Neutrophil (primary cell): Measurements from ENCODE around the gene TRPV3.

Source experiments
- H3K27ac ChIP-seq: fragments of 200-600 bp; sonication (generic); 2 replicates; pipeline ENCODE4 v1.5.1; 2016; ENCODE audit warnings: mild to moderate bottlenecking, moderate library complexity
- H3K27me3 ChIP-seq: fragments of 200-600 bp; sonication (generic); 2 replicates; pipeline ENCODE4 v1.6.0; 2016; ENCODE audit warnings: mild to moderate bottlenecking
- H3K36me3 ChIP-seq: fragments of 200-600 bp; sonication (generic); 2 replicates; pipeline ENCODE4 v1.5.1; 2017
- H3K4me1 ChIP-seq, 2 experiments: fragments of 200-600 bp in 1 of 2; sonication (generic) in 1 of 2; 1 replicate in 1 of 2; 2 replicates in 1 of 2; pipeline versions ENCODE4 v1.5.1 to v1.6.1; 2013 to 2016; ENCODE audit warnings: low read depth in 1 of 2, low read length in 1 of 2, mild to moderate bottlenecking in 1 of 2, moderate library complexity in 1 of 2; ENCODE audit not compliant: control insufficient read depth in 1 of 2, insufficient read depth in 1 of 2
- H3K4me3 ChIP-seq, 2 experiments: fragments of 200-600 bp in 1 of 2; sonication (generic) in 1 of 2; 1 replicate in 1 of 2; 2 replicates in 1 of 2; pipeline ENCODE4 v1.5.1; 2013 to 2016; ENCODE audit warnings: low read depth in 1 of 2, low read length in 1 of 2, mild to moderate bottlenecking in 1 of 2, moderate library complexity in 1 of 2
- H3K9me3 ChIP-seq: fragments of 200-600 bp; sonication (generic); 2 replicates; pipeline ENCODE4 v1.5.1; 2016
- TF ChIP-seq, protein P1 (sequence below): fragments of 200-600 bp; sonication (generic); IDR thresholded peaks from 2 replicates; pipeline ENCODE4 v1.5.1; 2016; ENCODE audit warnings: antibody characterized with exemption

The TRPV3 gene

DNA sequence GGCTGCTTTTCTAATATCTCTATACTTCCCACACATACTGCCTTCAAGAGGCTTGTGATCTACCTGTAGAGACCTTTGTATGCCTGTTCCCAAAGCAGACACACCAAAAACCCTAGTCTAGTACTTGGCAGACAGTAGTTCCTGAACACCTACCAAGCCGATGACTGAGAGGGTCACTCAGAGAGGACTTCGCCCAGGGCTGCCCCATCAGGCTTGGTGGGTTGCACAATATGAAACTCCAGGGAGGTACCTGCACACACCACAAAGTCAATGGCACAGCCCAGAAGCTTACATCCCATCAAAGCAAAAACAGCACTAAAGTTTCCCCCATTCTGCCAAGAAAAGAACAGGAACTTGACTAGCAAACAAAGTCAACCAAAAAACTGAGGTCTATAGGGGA is 51.6 kb downstream of the TRPV3 start:
- no peaks in the 10 kb centered on the region for H3K9me3 ChIP-seq
- no peak overlapping the region for H3K4me3 ChIP-seq
- H3K36me3 ChIP-seq, result no peaks in the 10 kb centered on the region
- TF ChIP-seq, protein P1, sequence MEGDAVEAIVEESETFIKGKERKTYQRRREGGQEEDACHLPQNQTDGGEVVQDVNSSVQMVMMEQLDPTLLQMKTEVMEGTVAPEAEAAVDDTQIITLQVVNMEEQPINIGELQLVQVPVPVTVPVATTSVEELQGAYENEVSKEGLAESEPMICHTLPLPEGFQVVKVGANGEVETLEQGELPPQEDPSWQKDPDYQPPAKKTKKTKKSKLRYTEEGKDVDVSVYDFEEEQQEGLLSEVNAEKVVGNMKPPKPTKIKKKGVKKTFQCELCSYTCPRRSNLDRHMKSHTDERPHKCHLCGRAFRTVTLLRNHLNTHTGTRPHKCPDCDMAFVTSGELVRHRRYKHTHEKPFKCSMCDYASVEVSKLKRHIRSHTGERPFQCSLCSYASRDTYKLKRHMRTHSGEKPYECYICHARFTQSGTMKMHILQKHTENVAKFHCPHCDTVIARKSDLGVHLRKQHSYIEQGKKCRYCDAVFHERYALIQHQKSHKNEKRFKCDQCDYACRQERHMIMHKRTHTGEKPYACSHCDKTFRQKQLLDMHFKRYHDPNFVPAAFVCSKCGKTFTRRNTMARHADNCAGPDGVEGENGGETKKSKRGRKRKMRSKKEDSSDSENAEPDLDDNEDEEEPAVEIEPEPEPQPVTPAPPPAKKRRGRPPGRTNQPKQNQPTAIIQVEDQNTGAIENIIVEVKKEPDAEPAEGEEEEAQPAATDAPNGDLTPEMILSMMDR, result no peak
- no peaks in the 10 kb centered on the region for H3K4me1 ChIP-seq
- no peaks in the 10 kb centered on the region for H3K27me3 ChIP-seq
- H3K27ac ChIP-seq, result no peak overlapping the region

DNA sequence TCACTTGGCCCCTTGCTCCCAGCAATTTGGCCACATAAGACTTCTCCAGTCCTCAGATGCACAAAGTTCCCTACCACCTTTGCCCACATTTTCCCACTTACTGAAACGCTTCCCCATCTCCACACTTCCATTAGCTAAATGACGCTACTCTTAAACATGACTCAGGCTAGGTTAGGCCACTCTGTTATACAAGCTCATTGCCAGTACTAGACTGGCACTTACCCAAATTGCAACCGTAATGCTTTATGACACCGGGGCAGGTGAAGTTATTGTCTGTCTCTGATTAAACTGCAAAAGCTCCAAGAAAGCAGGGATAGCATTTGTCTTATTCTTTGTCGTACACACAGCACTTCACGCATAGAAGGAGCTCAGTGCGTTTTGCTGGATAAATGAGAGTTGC is 52.6 kb downstream of the TRPV3 start:
- no peak overlapping the region for H3K27ac ChIP-seq
- H3K36me3 ChIP-seq, result no peaks in the 10 kb centered on the region
- H3K4me3 ChIP-seq, result no peak overlapping the region
- no peaks in the 10 kb centered on the region for H3K4me1 ChIP-seq
- TF ChIP-seq, protein P1, result no peak
- no peaks in the 10 kb centered on the region for H3K9me3 ChIP-seq
- H3K27me3 ChIP-seq, result no peaks in the 10 kb centered on the region

DNA sequence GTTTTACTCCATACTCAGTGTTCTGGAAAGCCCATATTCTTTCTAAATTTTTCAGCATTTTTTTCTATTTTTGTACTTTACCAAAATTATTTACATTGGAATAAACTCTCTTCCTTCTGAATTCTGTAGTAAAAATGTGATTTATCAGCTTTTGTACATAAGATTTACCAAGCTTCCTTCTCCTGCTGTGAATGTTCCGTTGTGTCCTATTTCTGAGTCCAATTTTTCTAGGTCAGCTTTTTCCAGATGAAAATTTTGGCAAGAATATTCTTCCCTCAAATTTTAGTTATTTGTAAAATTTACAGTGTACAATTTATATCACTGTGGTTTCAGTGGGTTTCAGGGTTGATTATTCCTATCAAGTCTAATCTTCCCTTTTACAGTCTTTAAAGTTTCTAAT is 54.3 kb downstream of the TRPV3 start:
- H3K27me3 ChIP-seq, result no peaks in the 10 kb centered on the region
- no peaks in the 10 kb centered on the region for H3K36me3 ChIP-seq
- TF ChIP-seq, protein P1, result no peak
- no peaks in the 10 kb centered on the region for H3K4me1 ChIP-seq
- no peaks in the 10 kb centered on the region for H3K9me3 ChIP-seq
- no peak overlapping the region for H3K4me3 ChIP-seq
- no peak overlapping the region for H3K27ac ChIP-seq

DNA sequence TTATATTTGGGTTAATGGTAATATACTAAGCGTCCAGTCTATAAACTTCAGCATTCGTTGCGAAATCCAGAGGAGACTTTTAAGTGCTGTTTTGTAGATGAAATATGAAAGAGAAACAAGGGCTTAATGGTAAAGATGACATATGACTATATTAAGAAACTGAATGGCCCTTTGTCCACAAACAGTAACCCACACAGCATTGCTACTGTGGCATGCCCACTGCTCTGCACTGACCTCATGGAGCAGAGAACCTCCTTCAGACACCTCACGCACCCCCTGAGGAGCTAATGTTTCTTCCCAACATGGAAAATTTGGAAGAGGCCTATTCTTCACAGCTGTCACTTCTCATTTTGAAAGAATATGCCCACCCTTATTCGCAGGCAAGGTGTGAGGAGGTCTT is 55.1 kb downstream of the TRPV3 start:
- H3K9me3 ChIP-seq, result no peaks in the 10 kb centered on the region
- H3K27me3 ChIP-seq, result no peaks in the 10 kb centered on the region
- H3K27ac ChIP-seq, result no peak overlapping the region
- H3K4me3 ChIP-seq, result no peak overlapping the region
- TF ChIP-seq, protein P1, result no peak
- H3K4me1 ChIP-seq, result no peaks in the 10 kb centered on the region
- H3K36me3 ChIP-seq, result no peaks in the 10 kb centered on the region

DNA sequence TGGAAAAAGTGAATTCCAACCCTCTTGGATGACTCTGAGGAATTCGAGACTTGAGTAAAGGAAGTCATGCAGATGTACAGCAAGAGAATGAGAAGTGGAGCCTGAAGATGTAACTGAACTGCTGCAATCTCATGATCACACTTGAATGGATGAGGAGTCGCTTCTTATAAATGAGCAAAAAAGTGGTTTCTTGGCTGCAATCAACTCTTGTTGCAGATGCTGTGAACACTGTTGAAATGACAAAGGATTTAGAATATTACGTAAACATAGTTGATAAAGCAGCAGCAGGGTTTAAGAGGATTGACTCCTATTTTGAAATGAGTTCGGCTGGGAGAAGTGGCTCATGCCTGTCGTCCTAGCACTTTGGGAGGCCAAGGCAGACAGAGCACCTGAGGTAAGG is 56.3 kb downstream of the TRPV3 start:
- TF ChIP-seq, protein P1, result no peak
- H3K36me3 ChIP-seq, result no peaks in the 10 kb centered on the region
- H3K27ac ChIP-seq, result no peak overlapping the region
- no peaks in the 10 kb centered on the region for H3K9me3 ChIP-seq
- no peak overlapping the region for H3K4me3 ChIP-seq
- no peaks in the 10 kb centered on the region for H3K4me1 ChIP-seq
- no peaks in the 10 kb centered on the region for H3K27me3 ChIP-seq

DNA sequence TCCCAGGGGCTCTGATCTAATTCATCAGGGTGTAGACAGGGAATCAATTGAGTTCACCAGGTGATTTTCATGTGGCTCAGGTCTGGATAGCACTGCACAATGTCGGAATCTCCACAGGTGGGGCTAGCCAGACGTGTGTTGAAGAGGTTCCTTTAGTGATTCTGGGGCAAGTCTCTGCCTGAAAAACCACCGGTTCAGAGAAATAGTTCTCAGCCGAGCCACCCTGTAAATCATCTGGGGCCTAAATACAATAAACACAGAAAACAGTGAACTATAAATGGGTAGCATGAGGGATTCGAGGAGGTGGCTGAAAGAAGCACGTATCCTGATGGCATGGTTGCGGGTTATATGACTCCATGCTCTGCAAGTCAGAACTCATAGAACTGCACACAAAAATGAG is 60.5 kb downstream of the TRPV3 start:
- Histone ChIP-seq H3K36me3 (no peaks in the 10 kb centered on the region), H3K27me3 (no peaks in the 10 kb centered on the region), H3K4me3 (no peak overlapping the region), H3K27ac (no peak overlapping the region), H3K4me1 (no peaks in the 10 kb centered on the region), H3K9me3 (no peaks in the 10 kb centered on the region)
- TF ChIP-seq, protein P1, result no peak
